WTC11 (cell line): Measurements from ENCODE around the gene SOX8. TPM values are rescaled to one million over a fixed set of nuclear protein-coding genes. Genes with fewer than 3 reads are reported as not detected.

Experiments used
- ATAC-seq: fragments of 200-7000 bp; cut with Tn5 transposase; 2 replicates; pipeline ENCODE4 v1.10.0; 2021; ENCODE audit warnings: mild to moderate bottlenecking, moderate library complexity
- CTCF ChIA-PET: fragments of 300-600 bp; sonication (Branson Sonifier 250); formaldehyde crosslinking; loops from one replicate; lab custom pipeline; 2021; ENCODE audit warnings: antibody characterized with exemption; lab: Charles Lee
- POLR2A ChIA-PET: fragments of 350-600 bp; sonication (Branson Sonifier 250); formaldehyde crosslinking; loops from one replicate; lab custom pipeline; 2021; ENCODE audit warnings: antibody characterized with exemption; lab: Charles Lee
- DNase-seq: peaks from one replicate; pipeline ENCODE4 v3.0.0; 2021; ENCODE audit warnings: low spot score
- H3K27ac Mint-ChIP-seq: 2 replicates; pipeline ENCODE4 v1.8.0; 2021; ENCODE audit warnings: mixed read lengths
- H3K27me3 Mint-ChIP-seq: 2 replicates; pipeline ENCODE4 v1.8.0; 2021; ENCODE audit warnings: low read depth, mild to moderate bottlenecking, moderate library complexity, mixed read lengths
- H3K36me3 Mint-ChIP-seq: 2 replicates; pipeline ENCODE4 v1.8.0; 2021; ENCODE audit warnings: mixed read lengths
- H3K4me1 Mint-ChIP-seq: 2 replicates; pipeline ENCODE4 v1.8.0; 2022; ENCODE audit warnings: mixed read lengths
- H3K4me3 Mint-ChIP-seq: 2 replicates; pipeline ENCODE4 v1.8.0; 2021; ENCODE audit warnings: mild to moderate bottlenecking, moderate library complexity, mixed read lengths
- H3K9me3 Mint-ChIP-seq: 2 replicates; pipeline ENCODE4 v1.8.0; 2021; ENCODE audit warnings: mixed read lengths
- AFF4 ChIP-seq: sonication (generic); formaldehyde crosslinking; IDR thresholded peaks from 2 replicates; pipeline ENCODE4 v1.8.1; 2023; ENCODE audit warnings: mild to moderate bottlenecking, missing genetic modification reagents, borderline replicate concordance
- ATF2 ChIP-seq: sonication (generic); formaldehyde crosslinking; IDR thresholded peaks from 2 replicates; pipeline ENCODE4 v1.8.1; 2022; ENCODE audit warnings: low read depth, missing genetic modification reagents, borderline replicate concordance
- GABPB1 ChIP-seq: sonication (generic); formaldehyde crosslinking; IDR thresholded peaks from 2 replicates; pipeline ENCODE4 v1.8.1; 2023; ENCODE audit warnings: mild to moderate bottlenecking, missing genetic modification reagents
- IRF2 ChIP-seq: sonication (generic); formaldehyde crosslinking; IDR thresholded peaks from 2 replicates; pipeline ENCODE4 v1.8.0; 2022; ENCODE audit warnings: low read depth, missing genetic modification reagents, borderline replicate concordance
- JAZF1 ChIP-seq: fragments of 250-450 bp; sonication (Bioruptor Pico); IDR thresholded peaks from 2 replicates; pipeline ENCODE4 v1.9.0; 2021; ENCODE audit warnings: moderate library complexity, mild to moderate bottlenecking, inconsistent platforms
- KAT7 ChIP-seq: sonication (generic); formaldehyde crosslinking; IDR thresholded peaks from 2 replicates; pipeline ENCODE4 v1.8.1; 2023; ENCODE audit warnings: missing genetic modification reagents, mild to moderate bottlenecking, borderline replicate concordance
- MLX ChIP-seq: sonication (generic); formaldehyde crosslinking; IDR thresholded peaks from 2 replicates; pipeline ENCODE4 v1.8.1; 2023; ENCODE audit warnings: mild to moderate bottlenecking, missing genetic modification reagents, moderate library complexity
- OVOL2 ChIP-seq: fragments of 250-450 bp; sonication (Bioruptor Pico); IDR thresholded peaks from 2 replicates; pipeline ENCODE4 v1.9.0; 2021; ENCODE audit warnings: mild to moderate bottlenecking, borderline replicate concordance
- SOX15 ChIP-seq: fragments of 250-450 bp; sonication (Bioruptor Pico); IDR thresholded peaks from 2 replicates; pipeline ENCODE4 v1.9.0; 2021; ENCODE audit warnings: mild to moderate bottlenecking
- TEAD4 ChIP-seq: sonication (generic); formaldehyde crosslinking; IDR thresholded peaks from 2 replicates; pipeline ENCODE4 v1.8.0; 2022; ENCODE audit warnings: mild to moderate bottlenecking, missing genetic modification reagents
- ZNF138 ChIP-seq: sonication (generic); formaldehyde crosslinking; conservative IDR thresholded peaks from 2 replicates; pipeline ENCODE4 v1.8.1; 2022; ENCODE audit warnings: mild to moderate bottlenecking, moderate library complexity, missing genetic modification reagents
- ZNF396 ChIP-seq: fragments of 250-450 bp; sonication (Bioruptor Pico); IDR thresholded peaks from 2 replicates; pipeline ENCODE4 v1.8.0; 2021; ENCODE audit warnings: mild to moderate bottlenecking, moderate library complexity, borderline replicate concordance
- total RNA-seq: library from RNA; stranded (reverse); gene quantifications from 3 replicates; pipeline ENCODE4 v1.2.3, GENCODE V29; 2021
- TF ChIP-seq, protein P1 (sequence below): sonication (generic); formaldehyde crosslinking; IDR thresholded peaks from 2 replicates; pipeline ENCODE4 v1.8.1; 2022; ENCODE audit warnings: low read depth, mild to moderate bottlenecking, moderate library complexity, missing genetic modification reagents, borderline replicate concordance
- TF ChIP-seq, protein P2 (sequence below): sonication (generic); formaldehyde crosslinking; IDR thresholded peaks from 2 replicates; pipeline ENCODE4 v1.8.1; 2022; ENCODE audit warnings: mild to moderate bottlenecking, missing genetic modification reagents, moderate library complexity, borderline replicate concordance

SOX8 gene
- total RNA-seq, 1 experiment from 2014 or later, result 12.3 TPM

DNA sequence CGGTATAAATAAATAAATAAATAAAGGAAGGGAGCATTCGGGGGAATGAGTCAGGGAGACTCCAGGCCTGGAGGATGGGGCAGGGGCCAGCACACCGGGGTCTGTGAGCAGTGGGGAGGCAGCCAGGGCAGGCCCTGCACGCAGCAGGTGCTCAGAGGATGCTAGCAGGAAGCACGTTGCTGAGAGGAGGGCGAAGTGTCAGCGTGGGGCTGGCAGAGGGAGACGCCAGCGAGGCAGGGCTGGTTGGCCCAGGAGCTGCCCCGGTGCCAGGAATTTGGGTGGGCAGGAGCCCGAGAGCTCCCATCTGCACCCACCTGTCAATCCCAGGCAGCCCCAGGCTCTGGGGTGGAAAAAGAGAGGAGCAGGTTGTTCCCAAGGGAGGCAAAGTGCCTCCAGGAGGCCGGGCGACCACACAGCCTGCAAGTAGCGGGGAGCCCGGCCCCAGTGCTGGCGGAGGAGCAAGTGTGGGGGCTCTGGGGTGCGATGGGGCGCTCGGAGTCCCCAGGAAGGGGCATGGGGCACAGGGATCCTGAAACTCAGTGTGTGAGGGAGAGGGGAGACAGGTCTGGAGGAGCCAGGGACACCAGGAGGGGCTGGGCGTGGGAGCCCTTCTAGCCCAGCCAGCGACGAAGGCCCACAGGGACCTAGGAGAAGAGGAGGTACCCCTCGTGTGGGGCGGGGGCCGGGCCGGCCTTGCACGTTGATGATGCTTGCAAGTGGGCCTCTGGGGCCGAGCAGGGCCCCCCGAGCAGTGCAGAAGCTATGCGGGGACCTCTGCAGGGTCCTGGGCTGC, 28.0 kb downstream of the SOX8 start (continued):
- TF ChIP-seq MLX (CRISPR knock-in tag), result no peak
- no peak for TF ChIP-seq GABPB1 (CRISPR knock-in tag)
- TF ChIP-seq, protein P1, sequence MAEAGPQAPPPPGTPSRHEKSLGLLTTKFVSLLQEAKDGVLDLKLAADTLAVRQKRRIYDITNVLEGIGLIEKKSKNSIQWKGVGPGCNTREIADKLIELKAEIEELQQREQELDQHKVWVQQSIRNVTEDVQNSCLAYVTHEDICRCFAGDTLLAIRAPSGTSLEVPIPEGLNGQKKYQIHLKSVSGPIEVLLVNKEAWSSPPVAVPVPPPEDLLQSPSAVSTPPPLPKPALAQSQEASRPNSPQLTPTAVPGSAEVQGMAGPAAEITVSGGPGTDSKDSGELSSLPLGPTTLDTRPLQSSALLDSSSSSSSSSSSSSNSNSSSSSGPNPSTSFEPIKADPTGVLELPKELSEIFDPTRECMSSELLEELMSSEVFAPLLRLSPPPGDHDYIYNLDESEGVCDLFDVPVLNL (CRISPR knock-in tag), result no peak
- no peak for TF ChIP-seq KAT7 (CRISPR knock-in tag)

- Mint-ChIP-seq H3K36me3 (no peaks in the 10 kb centered on the region), H3K9me3 (no peaks in the 10 kb centered on the region), H3K27ac (no peak overlapping the region), H3K27me3 (no peaks in the 10 kb centered on the region), H3K4me3 (no peak overlapping the region), H3K4me1 (no peaks in the 10 kb centered on the region)
- ChIA-PET POLR2A (no interaction called here), CTCF (interaction anchor here (0.7 kb wide), 1 partner anchor 47 kb away, joined by 3 read pairs; no protein-coding TSS in a partner anchor)
- DNase-seq (no peak), ATAC-seq (no peak)
- no peak for TF ChIP-seq JAZF1 (CRISPR knock-in tag)
- TF ChIP-seq ATF2 (CRISPR knock-in tag), result no peak
- no peak for TF ChIP-seq IRF2 (CRISPR knock-in tag)
- no peak for TF ChIP-seq SOX15 (CRISPR knock-in tag)
- TF ChIP-seq OVOL2, result no peak
- TF ChIP-seq, protein P1 (CRISPR knock-in tag), result no peak
- TF ChIP-seq TEAD4 (CRISPR knock-in tag), result no peak
- no peak for TF ChIP-seq ZNF138 (CRISPR knock-in tag)
- TF ChIP-seq AFF4, result no peak
- TF ChIP-seq ZNF396 (CRISPR knock-in tag), result no peak
- TF ChIP-seq, protein P2, sequence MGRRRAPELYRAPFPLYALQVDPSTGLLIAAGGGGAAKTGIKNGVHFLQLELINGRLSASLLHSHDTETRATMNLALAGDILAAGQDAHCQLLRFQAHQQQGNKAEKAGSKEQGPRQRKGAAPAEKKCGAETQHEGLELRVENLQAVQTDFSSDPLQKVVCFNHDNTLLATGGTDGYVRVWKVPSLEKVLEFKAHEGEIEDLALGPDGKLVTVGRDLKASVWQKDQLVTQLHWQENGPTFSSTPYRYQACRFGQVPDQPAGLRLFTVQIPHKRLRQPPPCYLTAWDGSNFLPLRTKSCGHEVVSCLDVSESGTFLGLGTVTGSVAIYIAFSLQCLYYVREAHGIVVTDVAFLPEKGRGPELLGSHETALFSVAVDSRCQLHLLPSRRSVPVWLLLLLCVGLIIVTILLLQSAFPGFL, result no peak
These were observed 28.7 kb downstream of the SOX8 start for GRCh38 chr16:1010251-1010650.
